Mesenteric fat pad (tissue), 1 donor: ENCODE results near the gene CCDC146. TPM values are rescaled to one million over a fixed set of nuclear protein-coding genes. Genes with fewer than 3 reads are reported as not detected.
"Not testable (repeated sequence)": the region's sequence is repeated elsewhere in the genome, so short reads cannot be mapped to it uniquely, and the experiment has no call there.

Experiments
- DNase-seq: peaks from one replicate; pipeline ENCODE4 v3.0.0-alpha.2; 2020; ENCODE audit warnings: low spot score
- total RNA-seq: library from RNA; stranded (reverse); fragmentation: NEBNext Ultra II Directional; extraction: Animal tissue kit (Norgen Biotek cat#: 25700); gene quantifications from one replicate; pipeline ENCODE4 v1.2.1, GENCODE V29; 2021
- donor health status: DM: yes; HTN: yes; CAD: no.

Gene CCDC146
- total RNA-seq, 1 donor from 2014 or later: 11.4 TPM

GRCh38 chr7:77244222-77244934, 122.0 kb downstream of the CCDC146 start:
- DNase-seq: no peak

GRCh38 chr7:77245015-77245755, 122.8 kb downstream of the CCDC146 start:
- no peak for DNase-seq

- no peak for DNase-seq
These were observed 123.7 kb downstream of the CCDC146 start for GRCh38 chr7:77246026-77246640.

- DNase-seq: no peak
These were observed 124.9 kb downstream of the CCDC146 start for GRCh38 chr7:77247206-77247850.

- no peak for DNase-seq
These were observed 125.7 kb downstream of the CCDC146 start for GRCh38 chr7:77248154-77248553.

GRCh38 chr7:77252506-77252905, 130.1 kb downstream of the CCDC146 start:
- no peak for DNase-seq

GRCh38 chr7:77253151-77253550, 130.7 kb downstream of the CCDC146 start:
- no peak for DNase-seq

GRCh38 chr7:77254429-77254828, 132.0 kb downstream of the CCDC146 start:
- no peak for DNase-seq

- no peak for DNase-seq
These were observed 132.5 kb downstream of the CCDC146 start for GRCh38 chr7:77254915-77255314.

GRCh38 chr7:77258014-77258413, 135.6 kb downstream of the CCDC146 start:
- no peak for DNase-seq

- no peak for DNase-seq
These were observed 136.2 kb downstream of the CCDC146 start for GRCh38 chr7:77258593-77258992.

GRCh38 chr7:77262316-77262715, 139.9 kb downstream of the CCDC146 start:
- no peak for DNase-seq

- DNase-seq: no peak
These were observed 143.3 kb downstream of the CCDC146 start for GRCh38 chr7:77265666-77266065.

- no peak for DNase-seq
These were observed 143.9 kb downstream of the CCDC146 start for GRCh38 chr7:77266291-77266794.

GRCh38 chr7:77269360-77270093, 147.1 kb downstream of the CCDC146 start:
- DNase-seq: no peak

- DNase-seq: no peak
These were observed 147.7 kb downstream of the CCDC146 start for GRCh38 chr7:77270094-77270480.

GRCh38 chr7:77271766-77272165, 149.4 kb downstream of the CCDC146 start:
- DNase-seq: no peak

GRCh38 chr7:77275663-77276062, 153.2 kb downstream of the CCDC146 start:
- DNase-seq: not testable (repeated sequence)

- no peak for DNase-seq
These were observed 153.7 kb downstream of the CCDC146 start for GRCh38 chr7:77276120-77276519.

- DNase-seq: no peak
These were observed 159.5 kb downstream of the CCDC146 start for GRCh38 chr7:77281780-77282478.
